ENCODE measurements around the gene GALNT5. TPM values are rescaled to one million over a fixed set of nuclear protein-coding genes. Genes with fewer than 3 reads are reported as not detected.

The GALNT5 gene
- total RNA-seq, 4 donors from 2014 or later: 6.6 to 20.1 (median 9.2) TPM

- H3K4me3 ChIP-seq: no peak overlapping the region
- H3K27me3 ChIP-seq: no peaks in the 10 kb centered on the region
- H3K4me1 ChIP-seq: no peaks in the 10 kb centered on the region
- no peak overlapping the region for H3K27ac ChIP-seq
- no peaks in the 10 kb centered on the region for H3K9me3 ChIP-seq
- DNase-seq: no peak
- TF ChIP-seq CTCF (IDR thresholded peaks at IDR 0.05) (no peak), POLR2A (IDR thresholded peaks at IDR 0.05) (no peak)
- H3K36me3 ChIP-seq: no peaks in the 10 kb centered on the region
These were observed 26.0 kb upstream of the GALNT5 start for GRCh38 chr2:157231476-157231875.

GRCh38 chr2:157233506-157233905, 24.0 kb upstream of the GALNT5 start:
- Histone ChIP-seq H3K4me1 (no peaks in the 10 kb centered on the region), H3K9me3 (no peaks in the 10 kb centered on the region), H3K27ac (no peak overlapping the region), H3K36me3 (no peaks in the 10 kb centered on the region), H3K27me3 (no peaks in the 10 kb centered on the region), H3K4me3 (no peak overlapping the region)
- TF ChIP-seq CTCF (IDR thresholded peaks at IDR 0.05): no peak
- TF ChIP-seq POLR2A (IDR thresholded peaks at IDR 0.05): no peak
- no peak for DNase-seq

- no peaks in the 10 kb centered on the region for H3K27me3 ChIP-seq
- H3K4me3 ChIP-seq: no peak overlapping the region
- DNase-seq: no peak
- H3K36me3 ChIP-seq: no peaks in the 10 kb centered on the region
- no peak overlapping the region for H3K27ac ChIP-seq
- no peak for TF ChIP-seq CTCF (IDR thresholded peaks at IDR 0.05)
- no peak for TF ChIP-seq POLR2A (IDR thresholded peaks at IDR 0.05)
- H3K4me1 ChIP-seq: no peaks in the 10 kb centered on the region
- no peaks in the 10 kb centered on the region for H3K9me3 ChIP-seq
These were observed 21.1 kb upstream of the GALNT5 start for GRCh38 chr2:157236404-157236803.

GRCh38 chr2:157238296-157238695, 19.2 kb upstream of the GALNT5 start:
- no peak for DNase-seq
- H3K4me3 ChIP-seq: no peak overlapping the region
- H3K36me3 ChIP-seq: no peaks in the 10 kb centered on the region
- no peaks in the 10 kb centered on the region for H3K4me1 ChIP-seq
- H3K27me3 ChIP-seq: no peaks in the 10 kb centered on the region
- H3K9me3 ChIP-seq: no peaks in the 10 kb centered on the region
- no peak for TF ChIP-seq CTCF (IDR thresholded peaks at IDR 0.05)
- no peak for TF ChIP-seq POLR2A (IDR thresholded peaks at IDR 0.05)
- H3K27ac ChIP-seq: no peak overlapping the region

- TF ChIP-seq CTCF (IDR thresholded peaks at IDR 0.05) (no peak), POLR2A (IDR thresholded peaks at IDR 0.05) (no peak)
- Histone ChIP-seq H3K27me3 (no peaks in the 10 kb centered on the region), H3K36me3 (no peaks in the 10 kb centered on the region), H3K4me1 (no peaks in the 10 kb centered on the region), H3K4me3 (no peak overlapping the region), H3K9me3 (no peaks in the 10 kb centered on the region), H3K27ac (no peak overlapping the region)
- DNase-seq: no peak
These were observed 12.8 kb upstream of the GALNT5 start for GRCh38 chr2:157244691-157245090.
